HG02885 (cell line): Measurements from ENCODE around the gene HPSE2.
"Not testable (repeated sequence)": the region's sequence is repeated elsewhere in the genome, so short reads cannot be mapped to it uniquely, and the experiment has no call there.

Experiments
- ATAC-seq: cut with Tn5 transposase; IDR thresholded peaks from one replicate; pipeline ENCODE4 v1.9.1; 2021; ENCODE audit warnings: mild to moderate bottlenecking; ENCODE audit not compliant: unreplicated experiment, poor library complexity

HPSE2 gene

DNA sequence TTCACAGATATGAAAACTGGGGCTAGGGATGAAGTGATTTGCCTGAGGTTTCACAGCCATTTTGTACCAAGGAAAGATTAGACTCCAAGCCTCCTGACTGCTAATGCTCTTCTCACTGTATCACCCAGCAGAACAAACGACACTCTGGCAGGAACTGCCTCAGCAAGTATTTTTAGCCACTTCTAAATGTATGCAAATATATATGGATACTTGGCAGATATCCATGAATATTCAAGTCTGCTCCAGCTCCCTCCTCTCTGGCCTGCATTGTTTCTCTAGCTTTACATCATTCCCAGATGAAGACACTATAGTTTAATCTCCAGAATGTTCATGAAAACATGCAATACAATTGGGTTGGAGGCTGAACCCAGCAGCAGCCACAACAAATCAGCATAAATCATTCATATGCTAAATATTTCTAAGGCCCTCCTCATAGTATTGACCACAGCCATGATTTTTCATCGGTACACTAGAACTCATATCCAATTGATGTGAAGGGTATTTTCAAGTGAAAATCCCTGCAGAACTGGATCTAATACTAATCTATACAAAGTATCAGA lies 65.5 kb downstream of the HPSE2 start:
- ATAC-seq: no peak

DNA sequence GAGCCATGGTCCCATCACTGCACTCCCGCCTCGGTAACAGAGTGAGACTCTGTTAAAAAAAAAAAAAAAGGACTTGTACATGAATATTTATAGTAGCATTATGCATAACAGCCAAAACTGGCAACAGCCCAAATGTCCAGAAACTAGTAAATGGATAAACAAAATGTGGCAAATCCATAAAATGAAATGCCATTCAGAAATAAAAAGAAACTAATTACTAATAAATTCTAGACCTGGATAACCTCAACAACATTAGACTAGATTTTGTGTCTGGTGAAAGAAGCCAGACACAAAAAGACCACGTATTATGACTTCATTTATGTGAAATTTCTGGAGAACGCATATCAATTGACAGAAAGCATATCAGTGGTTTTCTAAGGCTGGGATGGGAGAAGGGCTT lies 74.5 kb downstream of the HPSE2 start:
- ATAC-seq: no peak

DNA sequence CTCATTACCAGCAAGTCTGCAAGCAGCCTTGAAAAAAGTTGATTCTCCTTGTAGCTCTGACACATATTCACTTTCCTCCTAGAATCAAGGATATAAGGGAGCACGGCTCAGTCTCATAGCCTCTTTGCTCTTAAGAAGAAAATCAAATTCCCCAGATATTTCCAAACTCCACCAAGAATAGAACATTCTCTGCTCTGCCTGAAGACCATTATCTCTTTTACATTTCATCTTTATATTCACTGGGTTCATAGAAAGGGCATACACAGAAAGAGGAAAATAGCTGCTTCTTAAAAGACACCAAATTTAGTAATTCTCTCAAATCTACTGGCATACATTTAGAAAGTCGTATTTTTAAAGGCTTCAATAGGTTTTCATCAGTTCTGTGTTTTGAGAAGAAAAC lies 92.0 kb downstream of the HPSE2 start:
- no peak for ATAC-seq

DNA sequence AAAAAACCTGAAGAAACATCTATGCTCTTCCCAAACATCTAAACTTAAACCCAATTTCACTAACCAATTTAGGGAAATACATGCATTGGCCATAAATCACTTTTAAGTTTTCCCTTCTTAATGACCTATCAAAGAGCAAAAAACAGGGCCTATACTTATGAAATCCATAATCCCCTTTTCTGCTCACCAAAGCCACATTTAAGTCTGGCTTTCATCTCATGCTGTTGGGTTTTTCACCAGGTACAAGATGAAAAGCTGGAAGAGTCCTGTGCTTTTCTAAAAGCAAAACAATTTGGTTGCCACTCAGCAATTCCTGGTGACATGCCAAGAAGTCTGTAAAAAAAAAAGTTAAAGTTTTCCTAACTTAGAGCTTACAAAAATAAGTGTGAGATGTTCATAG lies 92.6 kb downstream of the HPSE2 start:
- no peak for ATAC-seq

DNA sequence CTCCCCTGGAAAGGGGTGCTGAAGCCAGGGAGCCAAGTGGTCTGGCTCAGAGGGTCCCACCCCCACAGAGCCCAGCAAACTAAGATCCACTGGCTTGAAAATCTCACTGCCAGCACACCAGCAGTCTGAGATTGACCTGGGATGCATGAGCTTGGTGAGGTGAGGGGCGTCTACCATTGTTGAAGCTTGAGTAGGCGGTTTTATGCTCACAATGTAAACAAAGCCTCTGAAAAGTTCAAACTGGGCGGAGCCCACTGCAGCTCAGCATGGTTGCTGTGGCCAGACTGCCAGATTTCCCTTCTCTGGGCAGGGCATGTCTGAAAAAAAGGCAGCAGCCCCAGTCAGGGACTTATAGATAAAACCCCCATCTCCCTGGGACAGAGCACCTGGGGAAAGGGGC lies 102.8 kb downstream of the HPSE2 start:
- ATAC-seq: not testable (repeated sequence)

DNA sequence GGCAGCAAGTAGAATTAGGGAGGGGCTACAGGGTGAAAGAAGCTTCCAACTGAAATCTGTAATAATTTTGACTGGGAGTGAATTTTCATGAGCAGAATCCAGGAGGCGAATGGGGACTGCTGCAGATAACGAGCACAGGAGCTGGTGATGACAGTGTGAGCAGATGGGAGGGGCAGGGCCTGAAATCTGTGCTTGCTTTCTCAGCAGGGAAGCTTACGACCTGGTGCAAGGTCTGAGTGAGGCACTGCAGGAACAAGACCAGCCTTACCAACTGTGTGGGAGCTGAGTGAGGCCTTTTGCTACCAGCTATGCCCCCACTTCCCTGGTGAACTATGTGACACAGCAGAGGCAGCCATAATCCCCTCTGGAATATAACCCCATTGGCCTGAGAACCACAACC lies 109.8 kb downstream of the HPSE2 start:
- no peak for ATAC-seq

DNA sequence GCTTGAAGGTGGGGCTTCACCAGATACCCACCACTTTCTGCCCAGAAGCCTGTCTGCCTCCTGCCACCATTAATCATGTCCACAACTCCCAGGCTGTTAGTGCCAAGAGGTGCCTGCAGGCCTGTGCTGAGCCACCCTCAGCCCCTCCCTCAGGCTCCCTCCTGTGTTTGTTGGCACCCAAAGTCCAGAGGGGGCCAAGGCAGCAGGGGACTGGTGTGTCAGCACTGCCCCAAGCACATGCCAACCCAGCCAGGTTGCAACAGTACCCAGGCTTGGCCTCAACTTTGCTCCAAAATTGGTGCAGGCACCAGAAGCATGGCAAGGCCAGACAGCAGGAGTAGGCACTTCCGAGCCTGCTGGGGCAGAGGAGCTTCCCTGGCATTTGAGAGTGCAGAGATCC lies 111.3 kb downstream of the HPSE2 start:
- ATAC-seq: no peak

DNA sequence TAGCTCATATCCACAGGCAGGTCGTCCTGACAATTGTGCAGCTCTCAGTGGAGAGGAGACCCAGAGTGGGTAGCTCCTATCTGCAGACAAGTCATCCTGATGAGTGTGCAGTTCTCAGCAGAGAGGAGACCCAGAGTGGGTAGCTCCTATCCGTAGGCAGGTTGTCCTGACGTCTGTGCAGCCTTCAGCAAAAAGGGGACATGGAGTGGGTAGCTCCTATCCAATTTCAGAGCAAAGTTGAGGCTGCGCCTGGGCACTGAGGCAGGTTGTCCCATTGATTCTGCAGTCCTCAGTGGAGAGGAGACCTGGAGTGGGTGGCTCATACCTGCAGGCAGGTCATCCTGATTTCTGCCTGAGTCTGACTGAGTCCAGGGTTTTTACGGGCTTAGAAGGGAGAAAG lies 111.8 kb downstream of the HPSE2 start:
- ATAC-seq: no peak

DNA sequence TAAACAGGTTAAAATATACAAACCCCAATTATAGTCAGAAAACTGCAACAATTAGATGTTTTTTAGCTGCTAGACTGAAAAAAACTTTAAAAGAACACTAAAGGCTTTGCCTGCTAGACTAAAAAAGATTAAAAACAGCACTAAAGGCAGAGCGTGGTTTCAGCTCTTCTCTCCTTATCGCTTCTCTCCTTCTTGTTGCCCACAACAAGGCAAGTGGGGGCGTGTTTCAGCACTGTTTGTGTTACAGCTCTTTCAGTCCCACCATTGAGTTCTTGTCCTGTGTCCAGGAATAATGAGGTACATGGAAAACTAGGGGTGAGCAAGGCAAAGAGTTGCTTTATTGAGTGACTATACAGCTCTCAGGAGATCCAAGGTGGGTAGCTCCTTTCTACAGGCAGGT lies 112.3 kb downstream of the HPSE2 start:
- ATAC-seq: no peak

DNA sequence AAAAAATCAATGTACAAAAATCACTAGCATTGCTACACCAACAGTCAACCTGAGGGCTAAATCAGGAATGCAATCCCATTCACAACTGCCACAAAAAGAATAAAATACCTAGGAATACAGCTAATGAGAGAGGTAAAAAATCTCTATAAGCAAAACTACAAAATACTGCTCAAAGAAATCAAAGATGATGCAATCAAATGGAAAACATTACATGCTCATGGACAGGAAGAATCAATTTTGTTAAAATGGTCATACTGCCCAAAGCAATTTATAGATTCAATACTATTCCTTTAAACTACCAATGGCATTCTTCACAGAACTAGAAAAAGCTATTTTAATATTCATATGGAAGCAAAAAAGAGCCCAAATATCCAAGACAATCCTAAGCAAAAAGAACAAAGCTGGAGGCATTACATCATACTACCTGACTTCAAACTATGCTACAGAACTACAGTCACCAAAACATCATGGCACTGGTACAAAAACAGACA lies 116.3 kb downstream of the HPSE2 start:
- no peak for ATAC-seq

DNA sequence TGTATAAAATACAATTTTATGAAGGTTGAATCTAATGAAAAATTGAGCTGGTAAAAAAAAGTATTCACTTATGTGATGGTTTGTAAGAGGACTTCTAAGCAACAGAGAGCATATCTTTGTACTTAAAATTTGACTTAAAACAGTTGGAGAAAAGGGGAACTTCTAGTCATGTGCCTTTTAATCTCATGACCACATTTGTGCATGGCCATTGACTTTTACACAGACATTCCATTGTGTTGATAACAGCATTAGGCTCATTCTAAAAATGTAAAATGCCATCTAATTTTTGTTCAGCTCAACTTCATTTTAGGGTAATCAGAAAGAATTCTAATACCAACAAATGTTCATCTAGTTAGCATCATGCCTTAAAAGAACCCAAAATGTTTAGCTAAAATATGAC lies 119.9 kb downstream of the HPSE2 start:
- no peak for ATAC-seq

DNA sequence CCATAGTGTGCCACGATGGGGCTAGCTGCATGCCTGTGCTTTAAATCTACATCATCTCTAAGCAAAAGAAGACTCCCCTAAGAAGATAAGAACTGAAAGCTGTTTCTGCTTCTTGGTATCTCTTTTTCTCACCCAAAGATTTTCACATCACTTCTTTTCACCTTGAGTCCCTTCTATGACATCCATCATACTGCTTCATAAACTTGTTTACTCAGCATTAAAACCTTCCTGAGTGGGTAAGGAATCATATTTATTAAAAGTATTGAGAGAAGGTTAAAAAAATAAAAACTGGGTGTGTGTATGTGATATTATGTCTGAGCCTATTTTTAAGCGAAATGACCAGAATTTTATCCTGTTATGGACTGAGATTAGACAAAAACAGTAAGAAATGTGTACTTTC lies 150.3 kb downstream of the HPSE2 start:
- ATAC-seq: no peak

DNA sequence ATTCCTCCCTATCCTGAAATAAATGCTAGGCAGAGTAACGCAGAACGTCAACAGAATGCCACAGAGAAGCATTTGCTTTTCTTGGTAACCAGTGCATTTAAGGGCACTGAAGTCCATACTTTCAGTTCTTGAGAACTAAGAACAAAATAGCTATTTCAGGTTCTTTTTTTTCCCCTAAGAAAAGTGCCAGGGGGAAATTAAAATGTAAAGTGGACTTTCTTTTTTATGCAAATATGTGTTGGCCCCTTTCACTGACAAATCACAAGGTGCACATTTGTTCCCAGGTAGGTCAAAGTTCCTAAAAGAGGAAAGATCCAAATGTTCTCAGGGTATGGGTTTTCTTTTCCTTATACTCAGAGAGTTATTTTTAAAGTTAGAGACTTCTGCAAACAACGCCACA lies 151.5 kb downstream of the HPSE2 start:
- no peak for ATAC-seq

DNA sequence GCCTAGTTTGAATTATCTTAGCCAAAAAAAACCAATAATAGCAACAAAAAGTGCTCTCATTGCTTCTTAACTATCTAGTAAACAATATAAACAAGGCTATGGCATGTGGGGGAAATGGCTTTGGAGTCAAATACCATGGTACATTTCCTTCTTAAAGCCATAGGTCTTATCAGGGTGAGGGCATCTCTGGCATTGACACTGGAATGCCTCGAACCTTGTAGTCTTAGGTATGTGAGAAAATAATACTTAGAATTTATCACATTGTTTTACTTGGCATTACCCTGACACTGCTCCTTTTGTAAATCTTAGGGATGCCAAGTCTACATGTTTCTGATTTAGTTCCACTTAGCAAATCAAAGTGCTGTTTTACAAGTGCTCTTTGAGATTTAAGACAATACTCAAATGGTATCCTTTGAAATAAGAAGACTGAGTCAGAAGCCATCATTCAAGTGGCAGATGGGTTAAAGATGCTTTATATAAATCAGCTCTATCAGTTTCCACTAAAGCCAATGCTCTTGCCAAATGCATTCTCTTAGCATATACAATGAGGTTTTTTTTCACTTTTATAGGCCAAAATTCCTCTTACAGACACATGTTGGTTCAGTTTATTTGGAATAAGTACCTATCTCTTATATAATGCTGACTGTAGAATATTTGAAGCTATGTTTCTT lies 155.2 kb downstream of the HPSE2 start:
- ATAC-seq: no peak

DNA sequence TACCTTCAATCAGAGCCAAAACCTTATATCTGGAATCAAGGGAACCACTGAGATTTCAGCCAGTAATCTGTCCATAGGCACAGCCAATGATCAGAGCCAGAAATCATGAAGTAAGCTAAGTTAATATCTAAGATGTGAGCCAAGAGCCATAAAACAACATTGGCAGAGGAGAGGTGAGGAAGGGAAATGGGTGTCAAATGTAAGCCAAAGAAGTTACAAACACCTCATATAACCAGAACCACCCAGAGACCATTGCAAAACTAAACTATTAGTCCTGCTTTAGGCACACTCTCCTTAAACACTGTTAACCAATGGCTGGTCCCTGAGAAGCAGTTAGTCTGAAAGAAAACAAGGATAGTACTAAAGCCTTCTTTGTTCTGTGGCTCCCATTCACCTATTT lies 173.1 kb downstream of the HPSE2 start:
- ATAC-seq: no peak

DNA sequence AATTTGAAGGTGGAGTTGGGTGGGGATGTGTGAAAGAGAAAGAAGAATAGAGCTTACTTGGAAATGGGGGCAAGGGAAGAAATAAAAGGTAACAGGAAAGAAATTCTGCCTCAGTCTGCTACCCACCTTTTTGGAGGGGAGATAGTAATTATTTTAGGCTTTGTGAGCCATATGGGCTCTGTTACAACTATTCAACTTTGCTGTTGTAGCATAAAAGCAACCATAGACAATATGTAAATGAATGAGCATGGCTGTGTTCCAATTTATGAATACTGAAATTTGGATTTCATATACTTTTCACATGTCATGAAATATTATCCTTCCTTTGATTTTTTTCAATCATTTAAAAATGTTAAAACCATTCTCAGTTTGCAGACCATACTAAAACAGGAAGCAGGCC lies 176.9 kb downstream of the HPSE2 start:
- no peak for ATAC-seq

DNA sequence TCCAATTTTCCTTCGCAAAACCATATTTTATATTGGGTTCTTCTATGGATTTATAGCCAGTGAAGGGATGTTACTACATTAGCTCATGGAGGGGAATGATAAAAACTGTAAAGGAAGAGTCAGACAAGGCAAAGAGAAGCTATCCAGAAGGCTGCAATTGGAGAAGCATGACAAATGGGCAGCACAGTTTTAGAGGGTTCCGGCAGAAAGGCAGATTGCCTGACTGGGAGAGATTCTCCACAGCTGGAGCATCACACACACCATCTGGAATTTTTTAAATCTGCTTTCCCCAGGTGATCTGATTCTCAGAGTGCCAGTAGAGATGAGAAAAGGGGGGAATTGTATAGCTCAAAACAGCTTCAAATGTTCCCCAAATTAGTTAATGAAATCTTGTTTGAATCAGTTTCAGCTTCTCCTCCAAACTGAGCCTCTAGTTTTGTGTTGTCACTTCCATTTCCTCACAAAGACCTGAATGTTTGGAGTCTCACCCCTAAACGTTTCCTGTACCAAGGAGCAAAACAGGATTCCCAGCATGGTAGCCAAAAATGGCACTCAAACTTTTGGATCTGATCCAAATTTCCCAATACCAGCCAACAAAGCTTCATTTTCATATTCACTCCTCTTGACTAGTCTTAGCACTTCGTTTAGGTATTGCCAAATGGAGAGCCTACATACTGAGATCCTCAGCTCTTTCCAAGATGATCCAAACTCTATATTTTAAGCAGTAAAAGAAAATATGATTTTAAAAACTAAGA lies 177.5 kb downstream of the HPSE2 start:
- no peak for ATAC-seq

DNA sequence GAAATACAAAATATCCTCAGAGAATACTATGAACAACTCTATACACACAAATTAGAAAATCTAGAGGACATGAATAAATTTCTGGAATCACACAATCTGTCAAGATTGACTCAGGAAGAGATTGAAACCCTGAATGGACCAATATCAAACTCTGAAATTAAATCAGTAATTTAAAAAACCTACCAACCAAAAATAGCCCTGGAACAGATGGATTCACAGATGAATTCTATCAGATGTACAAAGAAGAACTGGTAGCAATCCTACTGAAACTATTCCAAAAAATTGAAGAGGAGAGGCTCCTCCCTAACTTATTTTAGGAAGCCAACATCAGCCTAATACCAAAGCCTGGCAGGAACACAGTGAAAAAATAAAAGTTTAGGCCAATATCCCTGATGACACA lies 190.0 kb downstream of the HPSE2 start:
- no peak for ATAC-seq

DNA sequence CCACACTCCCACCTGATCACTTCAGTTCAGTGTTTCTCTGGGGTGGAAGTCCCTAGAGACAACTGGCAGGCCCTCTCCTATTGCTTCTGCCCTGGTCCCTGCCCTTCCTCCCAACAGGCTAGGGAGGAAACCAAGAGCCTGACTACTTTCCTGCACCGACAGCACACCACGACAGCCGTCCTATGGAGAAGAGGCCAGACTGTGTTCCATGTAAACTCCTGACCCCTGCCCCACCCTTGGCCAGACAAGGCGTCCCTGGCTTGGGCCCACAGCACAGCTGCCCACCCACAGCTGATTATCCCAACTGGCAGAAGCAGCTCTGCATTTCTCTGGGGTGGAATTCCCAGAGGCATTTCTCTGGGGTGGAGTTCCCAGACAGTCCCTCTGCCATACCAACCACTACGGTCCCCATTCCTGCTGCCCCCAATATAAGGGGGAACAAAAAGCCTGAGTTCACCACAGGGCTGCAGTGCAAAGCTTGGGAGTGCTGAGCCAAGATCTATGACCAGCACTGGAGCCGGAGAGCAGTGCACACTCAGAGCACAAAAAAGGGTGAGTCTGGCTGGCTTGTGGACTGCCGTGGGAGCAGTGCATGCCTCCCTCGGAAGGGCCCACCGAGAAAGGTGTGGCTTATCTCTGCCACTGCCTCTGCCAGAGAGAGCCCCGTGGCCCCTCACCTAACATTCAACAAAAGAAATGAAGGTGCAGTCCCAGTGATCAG lies 193.4 kb downstream of the HPSE2 start:
- no peak for ATAC-seq

DNA sequence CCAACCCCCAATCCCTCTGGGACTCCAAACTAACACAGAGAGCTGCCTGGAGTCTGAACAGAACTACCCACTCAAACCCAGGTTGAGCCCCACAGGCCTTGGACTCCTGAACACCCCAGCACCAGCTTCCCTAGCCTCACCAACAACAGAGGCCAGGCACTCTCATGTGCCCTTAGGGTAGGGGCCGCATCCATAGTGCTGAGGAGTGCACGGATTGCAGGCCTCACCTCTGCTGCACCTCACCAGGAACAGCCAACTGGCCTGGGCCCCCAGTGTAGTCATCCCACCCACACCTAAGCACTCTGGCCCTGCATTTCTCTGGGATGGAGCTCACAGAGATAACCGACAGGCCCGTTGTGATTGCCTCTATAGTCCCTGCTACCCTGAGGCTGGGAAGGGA lies 194.2 kb downstream of the HPSE2 start:
- ATAC-seq: no peak

DNA sequence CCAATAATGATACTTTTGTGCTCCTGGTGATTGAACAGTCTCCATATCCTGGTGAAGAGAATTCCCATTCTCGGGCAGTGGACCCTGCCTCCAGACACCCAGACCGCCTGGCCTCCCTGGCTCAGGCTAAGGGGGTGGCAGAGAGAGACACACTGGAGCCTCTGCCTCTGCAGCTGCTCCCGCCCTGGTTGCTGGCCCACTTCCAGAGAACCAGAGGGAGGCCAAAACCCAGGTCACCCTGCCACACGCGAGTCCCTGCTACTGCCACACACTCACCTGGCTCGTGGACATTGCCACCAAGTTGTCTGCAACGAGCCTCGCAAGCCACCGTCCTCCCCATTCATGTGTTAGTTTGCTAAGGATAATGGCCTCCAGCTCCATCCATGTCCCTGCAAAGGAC lies 221.8 kb downstream of the HPSE2 start:
- ATAC-seq: no peak
